ENCODE data around the gene MTURN.
"Not testable (repeated sequence)": the region's sequence is repeated elsewhere in the genome, so short reads cannot be mapped to it uniquely, and the experiment has no call there.

MTURN gene

DNA sequence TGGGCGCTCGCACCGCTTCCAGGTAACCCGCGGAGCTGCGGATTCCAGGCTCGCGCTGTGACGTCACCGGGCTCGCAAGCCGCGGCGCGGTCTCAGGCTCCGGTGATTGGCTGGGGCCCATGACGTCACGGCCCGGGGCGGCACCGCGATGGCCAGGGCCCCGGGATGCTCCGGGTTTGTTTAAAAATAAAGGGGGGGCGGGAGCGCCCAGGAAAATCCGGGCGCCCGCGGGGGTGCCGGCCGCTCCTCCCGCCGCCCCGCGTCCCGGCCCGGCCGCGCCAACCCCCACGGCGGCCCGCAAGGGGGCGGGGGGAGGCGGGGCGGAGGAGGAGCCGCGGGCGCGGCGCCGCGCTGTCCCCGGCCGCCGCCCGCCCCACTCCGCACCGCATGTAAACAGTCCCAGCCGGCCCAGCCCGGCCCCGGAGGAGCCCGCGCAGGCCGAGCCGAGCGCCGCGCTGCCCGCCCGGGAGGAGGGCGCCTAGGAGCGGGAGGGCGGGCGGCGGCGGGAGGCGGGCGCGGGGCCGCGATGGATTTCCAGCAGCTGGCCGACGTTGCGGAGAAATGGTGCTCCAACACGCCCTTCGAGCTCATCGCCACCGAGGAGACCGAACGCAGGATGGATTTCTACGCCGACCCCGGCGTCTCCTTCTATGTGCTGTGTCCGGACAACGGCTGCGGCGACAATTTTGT, at the start of gene MTURN:
MTURN (plus strand) TSS at position 376 of the 690 bp plus-strand sequence; CDS start at position 527, 151 bp downstream.
- peak; percentile 98 for DNase-seq (ENCODE audit: low spot score)

DNA sequence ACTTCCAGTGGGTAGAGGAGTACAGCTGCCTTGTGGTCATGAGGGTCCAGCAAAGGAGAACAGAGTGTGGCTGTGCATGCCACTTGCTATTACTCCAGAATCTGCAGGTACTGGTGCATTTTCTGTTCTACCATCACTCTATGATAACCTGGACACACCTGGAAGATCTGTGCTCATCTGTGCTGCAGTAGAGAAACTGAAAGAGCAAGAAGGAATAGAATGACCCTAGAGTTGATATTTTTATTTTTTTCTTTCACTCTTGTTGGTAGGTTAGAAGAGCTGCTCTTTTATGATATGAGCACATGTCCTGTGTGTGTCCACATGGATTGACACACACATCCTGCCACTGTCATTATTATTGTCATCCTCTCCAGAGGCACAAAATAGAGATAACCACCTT, 48.3 kb upstream of the MTURN start:
- no peak for DNase-seq (ENCODE audit: low spot score)

DNA sequence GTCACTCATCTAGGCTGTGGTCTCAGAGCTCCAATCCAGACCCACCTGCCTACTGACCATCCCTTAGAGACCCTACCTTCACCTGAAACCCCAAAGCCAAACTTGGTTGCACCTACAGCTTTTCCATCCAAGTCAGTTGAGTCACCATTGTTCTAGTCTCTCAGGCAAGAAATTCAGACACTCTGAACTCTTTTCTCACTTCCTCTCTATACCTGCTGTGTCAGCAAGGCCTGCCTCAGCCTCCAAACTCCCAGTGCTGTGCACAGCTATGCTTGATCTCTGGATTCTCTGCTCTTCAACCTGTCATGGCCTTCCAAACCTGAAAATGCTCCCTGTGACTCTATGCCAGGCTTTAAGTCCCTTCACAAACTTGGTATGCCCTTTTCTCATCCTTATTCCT, 47.4 kb upstream of the MTURN start:
- no peak for DNase-seq (ENCODE audit: low spot score)

DNA sequence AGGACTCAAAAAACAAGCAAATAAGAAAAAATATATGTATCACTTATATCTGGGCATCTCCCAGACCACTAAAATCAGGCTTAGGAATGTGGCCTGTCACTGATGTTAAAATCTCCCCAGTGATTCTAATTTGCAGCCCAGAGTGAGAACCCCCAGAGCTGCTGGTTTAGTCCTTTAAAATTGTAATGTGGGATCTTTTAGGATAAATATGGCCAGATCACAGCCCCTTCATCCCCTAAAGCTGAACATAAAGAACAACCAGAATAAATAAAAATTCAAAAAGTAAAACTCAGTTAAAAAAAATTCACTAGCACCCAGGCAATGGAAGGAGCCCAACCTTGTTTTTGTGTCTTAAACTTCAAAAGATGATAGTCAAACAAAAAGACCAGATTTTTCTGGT, 46.4 kb upstream of the MTURN start:
- DNase-seq (ENCODE audit: low spot score), result no peak

DNA sequence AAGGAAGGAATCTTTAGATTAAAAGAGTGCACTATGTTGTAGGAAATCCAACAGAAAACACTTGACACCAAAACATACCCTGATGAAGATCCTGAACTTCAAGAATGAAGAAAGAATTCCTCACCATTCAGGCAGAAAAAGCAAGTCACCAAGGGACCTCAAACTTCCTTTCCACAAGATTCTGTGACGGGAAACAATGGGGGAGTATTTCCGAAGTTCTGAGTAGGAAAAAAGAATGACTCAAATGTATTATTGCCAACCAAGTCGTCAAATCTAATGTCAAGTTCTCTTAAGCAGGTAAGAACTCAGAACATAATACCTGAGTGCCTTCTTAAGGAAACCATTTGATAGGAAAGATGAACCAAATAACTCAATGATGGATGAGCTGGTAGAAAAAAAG, 44.7 kb upstream of the MTURN start:
- no peak for DNase-seq (ENCODE audit: low spot score)

DNA sequence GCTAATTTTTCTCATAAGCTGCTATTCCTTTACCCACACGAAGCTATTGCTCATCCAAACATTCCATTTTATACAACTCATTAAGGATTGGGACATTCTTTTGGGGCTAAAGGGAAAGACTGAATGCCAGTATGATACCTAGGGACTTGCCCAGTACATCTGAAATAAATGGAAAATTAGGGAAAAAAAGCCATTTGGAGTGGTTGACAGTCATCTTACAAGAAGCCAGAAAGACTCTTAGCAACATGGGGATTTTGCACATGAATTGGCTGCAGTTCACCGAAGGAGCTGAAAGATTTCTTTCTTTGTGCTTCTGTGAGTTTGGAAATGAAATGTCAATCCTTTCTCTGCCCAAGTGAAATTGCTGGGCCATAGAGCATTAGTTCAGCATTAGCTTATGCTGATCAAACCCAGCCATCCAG, 43.3 kb upstream of the MTURN start:
- no peak for DNase-seq (ENCODE audit: low spot score)

DNA sequence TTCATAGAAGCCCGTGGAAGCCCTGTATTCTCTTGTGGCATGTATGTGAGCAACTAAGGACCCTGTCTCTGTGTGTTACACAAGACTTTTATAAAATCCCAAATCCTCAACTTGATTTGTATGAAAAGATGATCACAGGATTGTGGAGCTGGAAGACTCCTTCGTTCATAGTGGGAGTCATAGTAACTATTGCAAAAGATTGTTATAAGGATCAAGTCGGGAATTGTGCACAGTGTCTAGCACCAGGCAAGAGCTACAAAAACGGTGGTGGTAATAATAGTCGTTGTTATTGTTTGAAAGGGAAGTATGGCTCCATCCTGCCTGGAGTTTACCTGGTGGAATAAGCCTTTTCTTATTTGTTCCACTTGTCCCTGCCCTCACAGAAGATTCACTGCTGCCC, 42.8 kb upstream of the MTURN start:
- DNase-seq (ENCODE audit: low spot score), result no peak

DNA sequence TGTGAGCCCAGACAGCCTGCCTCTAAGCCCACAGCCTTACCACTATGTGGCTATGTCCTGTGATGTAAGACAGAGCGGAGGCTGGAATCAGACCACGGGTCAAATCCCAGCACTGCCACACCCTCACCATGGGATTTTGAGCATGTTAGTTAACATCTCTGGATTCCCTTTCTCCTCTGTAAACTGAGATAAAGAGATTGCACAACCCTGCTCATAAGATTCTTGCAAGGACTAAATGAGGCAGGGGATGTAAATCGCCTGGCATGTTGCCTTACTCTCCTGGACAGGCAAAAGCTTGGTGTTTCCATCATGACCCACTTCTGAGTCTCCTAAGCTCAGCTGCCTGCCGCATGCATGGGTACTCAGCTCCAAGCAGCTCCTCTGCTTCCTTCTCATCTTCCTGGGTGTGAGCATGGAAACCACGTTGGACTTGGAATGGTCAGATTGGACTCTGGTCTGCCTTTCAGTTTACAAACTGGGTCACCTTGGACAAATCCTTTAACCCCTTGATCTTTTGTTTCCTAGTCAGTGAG, 41.3 kb upstream of the MTURN start:
- no peak for DNase-seq (ENCODE audit: low spot score)

DNA sequence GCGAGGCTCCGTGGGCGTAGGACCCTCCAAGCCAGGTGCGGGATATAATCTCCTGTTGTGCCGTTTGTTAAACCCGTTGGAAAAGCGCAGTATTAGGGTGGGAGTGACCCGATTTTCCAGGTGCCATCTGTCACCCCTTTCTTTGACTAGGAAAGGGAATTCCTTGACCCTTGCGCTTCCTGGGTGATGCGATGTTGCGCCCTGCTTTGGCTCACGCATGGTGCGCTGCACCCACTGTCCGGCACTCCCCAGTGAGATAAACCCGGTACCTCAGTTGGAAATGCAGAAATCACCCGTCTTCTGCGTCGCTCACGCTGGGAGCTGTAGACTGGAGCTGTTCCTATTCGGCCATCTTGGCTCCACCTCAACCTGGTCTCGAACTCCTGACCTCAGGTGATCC, 36.2 kb upstream of the MTURN start:
- not testable (repeated sequence) for DNase-seq (ENCODE audit: low spot score)

DNA sequence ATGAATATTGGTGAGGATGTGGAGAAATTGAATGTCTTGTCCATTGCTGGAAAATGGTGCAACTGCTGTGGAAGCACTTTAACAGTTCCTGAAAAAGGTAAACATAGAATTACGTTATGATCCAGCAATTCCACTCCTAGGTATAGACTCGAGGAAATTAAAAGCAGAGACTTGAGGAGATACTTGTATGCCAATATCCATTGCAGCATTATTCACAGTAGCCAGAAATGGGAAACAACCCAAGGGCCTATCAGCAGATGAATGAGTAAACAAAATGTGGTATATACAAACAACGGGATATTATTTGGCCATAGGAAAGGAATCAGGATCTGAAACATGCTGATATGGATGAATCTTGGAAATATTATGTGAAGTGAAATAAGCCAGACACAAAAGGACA, 32.5 kb upstream of the MTURN start:
- DNase-seq (ENCODE audit: low spot score), result no peak

DNA sequence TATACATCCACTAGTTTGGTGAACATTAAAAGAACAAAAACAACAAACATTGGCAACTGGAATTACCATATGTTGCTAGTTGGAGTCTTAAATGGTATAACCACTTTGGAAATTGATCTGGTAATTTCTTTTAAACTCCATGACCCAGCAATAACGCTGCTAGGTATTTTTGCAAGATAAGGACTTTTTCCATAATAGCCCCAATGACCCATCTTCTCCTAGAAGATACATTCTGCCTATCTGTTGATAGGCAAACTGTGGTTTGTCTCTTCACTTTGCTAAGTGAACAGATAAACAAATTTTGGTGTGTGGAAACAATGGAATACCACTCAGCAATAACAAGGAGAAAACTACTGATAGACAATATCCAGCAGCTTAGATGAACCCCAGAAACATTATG, 30.6 kb upstream of the MTURN start:
- DNase-seq (ENCODE audit: low spot score), result no peak

DNA sequence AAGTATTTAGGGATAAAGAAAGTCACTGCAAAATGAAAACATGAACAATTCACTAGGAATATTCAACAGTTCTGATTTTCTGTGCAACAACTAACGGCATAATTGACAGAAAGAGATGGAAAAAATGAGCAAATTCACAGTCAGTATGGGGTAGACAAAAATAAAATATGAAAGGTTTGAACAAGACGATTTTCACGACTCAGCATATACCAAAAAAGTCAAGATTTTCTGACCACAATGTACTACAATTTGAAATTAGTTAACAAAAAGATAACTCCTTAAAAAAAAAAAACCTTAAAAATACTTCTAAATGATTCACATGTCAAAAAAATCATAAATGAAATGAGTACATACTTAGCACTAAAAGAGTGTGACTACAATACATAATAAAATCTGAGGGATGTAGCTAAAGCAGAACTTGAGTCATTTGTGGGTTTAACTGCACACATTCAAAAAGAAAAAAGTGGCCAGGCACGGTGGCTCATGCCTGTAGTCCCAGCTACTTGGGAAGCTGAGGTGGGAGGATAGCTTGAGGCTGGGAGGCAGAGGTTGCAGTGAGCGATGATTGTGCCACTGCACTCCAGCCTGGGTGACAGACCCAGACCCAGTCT, 22.6 kb upstream of the MTURN start:
- DNase-seq (ENCODE audit: low spot score), result no peak

DNA sequence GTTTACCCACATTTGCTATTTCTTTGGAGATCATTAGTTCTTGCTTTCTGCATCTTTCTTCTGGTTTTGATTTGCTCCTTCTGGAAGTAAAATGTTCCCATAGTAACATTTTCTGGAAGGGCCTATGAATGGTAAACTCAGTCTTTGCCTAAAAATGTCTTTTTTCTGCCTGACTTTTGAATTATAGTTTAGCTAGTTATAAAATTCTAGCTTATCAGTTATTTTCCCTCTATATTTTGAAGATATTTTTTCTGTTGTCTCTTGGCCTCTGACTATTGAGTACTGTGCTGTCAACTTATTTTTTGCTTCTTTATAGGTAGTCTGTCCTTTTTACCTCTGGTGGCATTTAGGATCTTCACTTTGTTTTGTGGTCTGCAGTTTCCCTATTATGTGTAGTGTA, 21.6 kb upstream of the MTURN start:
- DNase-seq (ENCODE audit: low spot score), result no peak

DNA sequence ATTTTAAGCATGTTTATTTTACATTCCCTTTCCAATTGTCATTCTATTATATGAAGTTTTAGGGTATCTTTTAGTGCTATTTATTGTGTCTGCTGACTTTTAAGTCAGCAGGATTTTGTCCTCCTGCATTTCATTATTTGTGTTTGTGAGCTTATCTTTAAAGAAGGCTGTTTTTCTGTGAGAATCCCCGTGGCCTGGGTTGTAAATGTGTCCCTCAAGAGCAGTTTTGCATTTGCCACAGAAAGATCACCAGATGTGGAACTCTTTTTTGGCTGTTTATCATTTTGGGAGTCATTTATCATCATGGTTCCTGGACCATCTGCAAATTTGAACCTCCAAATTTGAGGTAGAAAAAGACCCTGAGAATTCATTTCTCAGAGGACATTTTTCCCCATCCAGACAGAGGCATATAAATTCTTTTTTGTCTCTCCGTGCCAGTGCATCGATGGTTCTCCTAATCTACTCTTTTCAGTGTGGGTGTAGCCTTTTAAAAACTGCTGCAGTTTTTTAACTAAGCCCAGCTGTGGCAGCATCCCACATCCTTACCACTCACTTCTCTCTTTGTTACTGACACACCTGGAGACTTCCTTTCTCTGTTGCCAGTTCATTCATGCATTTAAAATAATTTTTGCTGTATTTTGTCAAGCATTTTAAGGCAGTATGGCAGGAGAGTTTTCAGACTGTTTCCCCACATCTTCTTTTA, 20.1 kb upstream of the MTURN start:
- no peak for DNase-seq (ENCODE audit: low spot score)

DNA sequence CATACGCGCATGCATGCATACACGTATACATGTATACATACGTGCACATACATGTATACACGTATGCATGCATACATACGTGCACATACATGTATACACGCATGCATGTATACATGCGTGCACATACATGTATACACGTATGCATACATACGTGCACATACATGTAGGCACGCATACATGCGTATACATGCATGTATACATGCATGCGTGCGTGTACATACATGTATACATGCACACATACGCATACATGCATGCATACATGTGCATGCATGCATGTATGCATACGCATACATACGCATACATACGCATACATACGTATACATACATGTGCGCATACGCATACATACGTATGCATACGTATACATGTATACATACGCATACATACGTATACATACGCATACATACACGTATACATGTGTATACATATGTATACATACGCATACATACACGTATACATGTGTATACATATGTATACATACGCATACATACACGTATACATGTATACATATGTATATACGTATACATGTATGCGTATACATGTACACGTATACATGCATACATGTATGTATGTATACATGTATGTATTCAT, 19.0 kb upstream of the MTURN start:
- no peak for DNase-seq (ENCODE audit: low spot score)

DNA sequence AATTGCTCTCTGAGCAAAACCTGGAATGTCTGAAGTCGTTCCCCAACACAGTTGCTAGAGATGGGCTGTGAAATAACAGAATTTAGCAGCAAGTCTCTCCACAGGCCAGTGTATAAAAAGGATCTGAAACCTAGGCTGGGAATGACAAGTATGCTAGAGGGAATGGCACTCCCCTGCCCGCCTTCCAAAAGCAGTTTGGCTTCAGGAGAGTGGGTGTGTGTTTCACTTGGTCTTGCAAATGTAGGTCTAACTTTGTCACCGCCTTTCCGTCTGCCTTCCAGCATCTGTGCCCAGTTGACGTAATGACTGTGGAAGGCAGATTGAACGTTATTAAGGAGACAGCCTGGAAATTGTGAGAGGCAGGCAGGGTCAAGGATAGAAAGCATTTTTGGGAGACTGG, 18.0 kb upstream of the MTURN start:
- DNase-seq (ENCODE audit: low spot score), result no peak

DNA sequence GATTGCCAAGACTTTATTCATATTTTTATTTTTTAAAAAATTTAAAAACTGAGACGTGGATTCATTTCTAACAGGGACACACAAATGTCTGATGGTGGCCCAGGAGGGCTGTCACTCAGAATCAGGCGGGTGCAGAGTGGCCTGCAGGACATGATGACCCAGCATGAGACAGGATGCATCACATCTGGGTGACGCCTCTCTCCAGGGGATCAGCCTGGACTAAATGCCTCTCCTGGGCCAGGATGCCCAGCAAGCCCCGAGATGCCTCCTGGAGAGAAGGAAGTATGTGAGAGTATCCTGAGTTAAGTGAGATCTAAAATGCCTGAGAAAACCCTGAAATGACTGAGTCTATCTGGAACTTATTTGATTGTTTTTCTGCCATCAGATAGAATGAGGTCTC, 16.9 kb upstream of the MTURN start:
- DNase-seq (ENCODE audit: low spot score), result no peak

DNA sequence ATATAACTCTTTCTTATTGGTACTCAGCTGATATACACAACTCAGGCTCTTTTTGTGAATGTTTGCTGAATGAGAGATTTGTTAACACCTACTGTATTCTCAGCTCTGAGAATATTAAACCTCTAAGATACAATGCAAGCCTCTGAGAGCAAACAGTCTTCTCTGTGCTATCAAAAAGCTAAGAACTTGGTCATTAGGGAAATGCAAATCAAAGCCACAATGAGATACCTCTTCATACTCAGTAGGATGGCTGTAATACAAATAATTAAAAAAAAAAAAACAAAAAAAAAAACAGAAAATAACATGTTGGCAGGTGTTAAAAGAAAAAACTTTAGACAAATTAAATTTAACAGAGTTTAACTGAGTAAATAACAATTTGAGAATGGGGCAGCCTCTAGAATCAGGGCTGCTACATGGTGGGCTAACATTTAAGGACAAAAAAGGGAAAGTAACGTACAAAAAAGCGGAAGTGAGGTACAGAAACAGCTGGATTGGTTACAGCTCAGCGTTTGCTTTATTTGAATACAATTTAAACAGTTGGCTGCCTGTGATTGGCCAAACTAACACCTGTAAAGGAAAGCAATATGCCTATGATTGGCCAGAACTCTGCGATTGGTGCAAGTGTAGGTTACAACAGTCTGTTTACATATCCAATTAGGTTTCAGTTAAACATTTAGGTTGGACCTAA, 14.8 kb upstream of the MTURN start:
- no peak for DNase-seq (ENCODE audit: low spot score)

DNA sequence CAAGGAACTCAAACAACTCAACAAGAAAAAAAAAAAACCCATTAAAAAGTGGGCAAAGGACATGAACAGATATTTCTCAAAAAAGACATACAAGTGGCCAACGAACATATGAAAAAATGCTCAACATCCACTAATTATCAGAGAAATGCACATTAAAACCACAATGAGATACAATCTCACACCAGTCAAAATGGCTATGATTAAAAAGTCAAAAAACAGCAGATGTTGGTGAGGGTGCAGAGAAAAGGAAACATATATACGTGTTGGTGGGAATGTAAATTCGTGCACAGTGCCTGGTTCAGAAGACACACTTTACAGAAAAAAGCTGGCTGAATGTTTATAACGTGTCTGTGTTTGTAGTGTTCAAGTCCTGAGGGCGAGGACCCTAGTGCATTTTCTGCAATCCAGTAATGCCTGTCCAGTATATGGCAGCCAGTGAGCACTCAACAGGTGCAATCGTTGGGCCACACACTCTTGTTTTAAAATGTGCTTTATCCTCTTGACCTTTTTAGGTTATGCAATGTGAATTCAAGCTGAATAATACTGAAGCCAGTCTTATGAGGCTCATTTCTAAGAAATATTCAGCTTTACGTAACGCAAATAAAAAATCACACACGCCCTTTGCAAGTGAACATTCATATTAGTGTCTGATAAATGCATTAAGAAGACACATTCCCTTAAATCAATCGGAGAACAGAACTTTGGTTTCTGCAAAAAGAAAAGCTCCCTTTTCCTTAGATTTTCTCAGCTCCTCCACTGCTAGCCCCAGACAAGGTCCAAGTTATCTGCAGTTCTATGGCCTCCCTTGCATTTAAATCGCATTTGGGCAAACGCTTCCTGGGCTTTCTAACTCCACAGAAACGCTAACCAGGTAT, 813 bp upstream of the MTURN start:
- DNase-seq (ENCODE audit: low spot score), result no peak

DNA sequence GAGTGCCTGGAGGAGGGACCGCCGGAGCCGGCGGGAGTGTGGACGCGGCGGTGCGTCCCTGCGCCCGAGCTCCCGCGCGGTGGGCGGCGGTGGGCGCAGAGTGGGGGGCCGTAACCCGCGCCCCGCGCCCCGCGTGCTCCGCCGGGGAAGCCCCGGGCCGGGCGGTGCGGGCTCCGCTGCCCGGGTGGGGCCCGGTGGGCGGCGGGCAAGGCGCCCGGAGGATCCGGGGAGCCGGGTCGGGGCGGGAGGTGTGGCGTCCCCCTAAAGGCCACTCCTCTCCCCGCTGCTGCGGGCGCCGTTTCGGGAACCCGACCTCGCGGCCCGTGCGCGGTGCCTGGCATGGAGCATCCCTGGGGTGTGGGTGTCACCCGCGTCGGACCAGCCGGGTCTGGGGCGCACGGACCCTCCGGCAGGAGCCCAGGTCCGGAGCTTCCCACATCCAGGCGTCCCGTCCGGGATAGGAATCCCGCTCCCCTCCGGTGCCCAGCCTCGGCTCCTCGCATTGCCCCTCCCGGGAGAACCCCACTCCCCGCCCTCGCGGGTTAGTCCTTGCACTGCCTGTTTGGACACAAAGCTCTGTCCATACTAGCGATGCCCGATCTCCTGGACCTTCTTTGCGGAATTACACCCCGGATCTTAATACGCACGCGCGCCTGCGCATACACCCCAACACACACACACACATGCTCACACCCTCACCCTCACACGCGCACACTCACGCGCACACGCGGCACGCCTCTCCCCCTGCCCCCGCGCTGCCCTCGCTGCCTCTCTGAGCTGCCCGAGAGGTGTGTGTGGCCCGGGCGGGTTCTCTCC, 723 bp downstream of the MTURN start:
- peak; percentile 79 for DNase-seq (ENCODE audit: low spot score)
